ENCODE data around the gene DLEC1.

DNA sequence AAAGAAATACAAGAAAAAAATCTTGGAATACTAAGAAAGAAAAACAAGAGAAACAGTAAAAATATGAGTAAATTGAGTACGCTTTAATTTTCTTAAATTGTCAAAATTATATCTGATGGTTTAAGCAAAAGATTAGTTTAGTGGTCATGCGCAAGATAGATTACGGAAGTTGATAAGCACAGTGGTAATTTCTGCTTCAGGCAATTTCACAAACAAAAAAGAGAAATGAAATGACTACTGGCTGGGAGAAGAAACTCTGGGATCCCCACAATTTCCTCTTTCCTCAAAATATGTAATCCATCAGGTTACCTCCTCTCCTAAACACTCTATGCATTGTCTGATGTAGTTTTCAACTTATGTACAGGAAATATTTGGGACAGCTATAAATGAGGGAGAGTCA, 108.4 kb downstream of the DLEC1 start:
- TF ChIP-seq, protein P1, sequence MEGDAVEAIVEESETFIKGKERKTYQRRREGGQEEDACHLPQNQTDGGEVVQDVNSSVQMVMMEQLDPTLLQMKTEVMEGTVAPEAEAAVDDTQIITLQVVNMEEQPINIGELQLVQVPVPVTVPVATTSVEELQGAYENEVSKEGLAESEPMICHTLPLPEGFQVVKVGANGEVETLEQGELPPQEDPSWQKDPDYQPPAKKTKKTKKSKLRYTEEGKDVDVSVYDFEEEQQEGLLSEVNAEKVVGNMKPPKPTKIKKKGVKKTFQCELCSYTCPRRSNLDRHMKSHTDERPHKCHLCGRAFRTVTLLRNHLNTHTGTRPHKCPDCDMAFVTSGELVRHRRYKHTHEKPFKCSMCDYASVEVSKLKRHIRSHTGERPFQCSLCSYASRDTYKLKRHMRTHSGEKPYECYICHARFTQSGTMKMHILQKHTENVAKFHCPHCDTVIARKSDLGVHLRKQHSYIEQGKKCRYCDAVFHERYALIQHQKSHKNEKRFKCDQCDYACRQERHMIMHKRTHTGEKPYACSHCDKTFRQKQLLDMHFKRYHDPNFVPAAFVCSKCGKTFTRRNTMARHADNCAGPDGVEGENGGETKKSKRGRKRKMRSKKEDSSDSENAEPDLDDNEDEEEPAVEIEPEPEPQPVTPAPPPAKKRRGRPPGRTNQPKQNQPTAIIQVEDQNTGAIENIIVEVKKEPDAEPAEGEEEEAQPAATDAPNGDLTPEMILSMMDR (IDR thresholded peaks at IDR 0.05), result no peak
- no peak for TF ChIP-seq POLR2A (IDR thresholded peaks at IDR 0.05)

All from lower leg skin (tissue), 3 donors.